Measurements from ENCODE around the gene JARID2.
"Not testable (repeated sequence)": the region's sequence is repeated elsewhere in the genome, so short reads cannot be mapped to it uniquely, and the experiment has no call there.

Gene JARID2

DNA sequence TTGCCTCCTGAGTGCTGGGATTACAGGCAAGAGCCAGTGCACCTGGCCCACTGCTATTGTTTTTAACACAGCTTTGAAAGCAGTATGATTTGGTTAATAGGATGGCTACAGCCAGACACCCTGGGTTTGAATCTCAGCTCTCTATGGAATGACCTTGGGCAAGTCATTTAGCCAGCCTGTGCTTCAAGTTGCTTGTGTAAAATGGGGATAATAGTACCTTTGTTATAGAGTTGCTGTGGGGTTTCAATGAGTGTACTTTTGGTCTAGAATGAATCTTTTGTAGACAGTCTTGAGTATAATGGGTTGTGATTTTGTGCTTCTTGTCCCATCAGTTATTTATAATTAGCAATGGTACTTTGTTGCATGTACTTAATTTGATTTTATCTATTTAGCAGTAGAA, 70.9 kb downstream of the JARID2 start:
- no peak for FAIRE-seq

DNA sequence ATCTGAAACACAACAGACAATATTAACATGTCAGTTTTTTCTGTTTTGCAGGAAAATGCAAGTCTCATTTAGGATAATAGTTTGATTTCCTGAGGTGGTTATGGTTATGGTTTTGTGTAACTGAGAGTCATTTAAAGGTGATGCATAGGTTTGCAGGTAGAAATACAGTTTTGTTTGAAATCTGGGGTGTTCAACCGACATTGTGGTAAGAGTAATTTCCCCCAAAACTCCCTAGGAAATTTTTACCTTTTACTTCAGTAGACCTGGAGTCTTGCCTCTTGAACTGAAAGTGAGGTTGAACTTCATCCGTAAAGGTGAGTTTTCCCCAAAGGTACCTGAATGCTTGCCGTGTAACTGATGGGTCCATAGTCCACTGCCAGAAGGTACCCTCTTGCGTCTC, 71.4 kb downstream of the JARID2 start:
- no peak for FAIRE-seq

GRCh38 chr6:15317934-15318902, 72.3 kb downstream of the JARID2 start:
- no peak for FAIRE-seq

DNA sequence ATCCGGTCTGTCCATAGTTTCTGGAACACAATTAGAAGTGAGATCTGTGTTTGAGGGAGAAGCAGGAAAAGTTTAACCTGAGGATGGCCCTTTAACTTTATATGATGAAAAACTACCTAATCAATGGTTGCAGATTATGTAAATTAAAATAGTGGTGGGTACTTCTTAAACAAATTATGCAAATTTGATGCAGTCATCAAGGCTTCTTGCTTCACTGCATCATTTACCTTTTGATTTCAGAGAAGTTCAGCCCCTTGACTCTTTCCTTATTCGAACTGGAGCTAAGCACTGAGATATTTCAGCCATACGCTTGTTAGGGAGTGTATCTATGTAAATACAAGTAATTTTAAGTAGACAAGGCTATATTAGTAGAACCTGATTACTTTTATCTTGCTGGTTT, 73.8 kb downstream of the JARID2 start:
- FAIRE-seq = no peak

- FAIRE-seq = no peak
Measured at GRCh38 chr6:15320693-15321092, 74.8 kb downstream of the JARID2 start.

- FAIRE-seq = no peak
Measured at GRCh38 chr6:15322184-15322583, 76.3 kb downstream of the JARID2 start.

- no peak for FAIRE-seq
Measured at GRCh38 chr6:15322781-15323536, 77.1 kb downstream of the JARID2 start.

DNA sequence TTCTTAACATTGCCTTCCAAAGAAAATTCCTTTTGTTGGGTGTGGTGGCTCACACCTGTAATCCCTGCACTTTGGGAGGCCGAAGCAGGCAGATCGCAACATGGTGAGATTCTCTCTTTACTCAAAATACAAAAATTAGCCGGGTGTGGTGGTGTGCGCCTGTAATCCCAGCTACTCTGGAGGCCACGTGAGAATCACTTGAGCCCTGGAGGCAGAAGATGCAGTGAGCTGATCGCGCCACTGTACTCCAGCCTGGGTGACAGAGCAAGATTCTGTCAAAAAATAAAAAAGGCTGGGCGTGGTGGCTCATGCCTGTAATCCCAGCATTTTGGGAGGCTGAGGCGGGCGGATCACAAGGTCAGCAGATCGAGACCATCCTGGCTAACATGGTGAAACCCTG, 77.7 kb downstream of the JARID2 start:
- not testable (repeated sequence) for FAIRE-seq

DNA sequence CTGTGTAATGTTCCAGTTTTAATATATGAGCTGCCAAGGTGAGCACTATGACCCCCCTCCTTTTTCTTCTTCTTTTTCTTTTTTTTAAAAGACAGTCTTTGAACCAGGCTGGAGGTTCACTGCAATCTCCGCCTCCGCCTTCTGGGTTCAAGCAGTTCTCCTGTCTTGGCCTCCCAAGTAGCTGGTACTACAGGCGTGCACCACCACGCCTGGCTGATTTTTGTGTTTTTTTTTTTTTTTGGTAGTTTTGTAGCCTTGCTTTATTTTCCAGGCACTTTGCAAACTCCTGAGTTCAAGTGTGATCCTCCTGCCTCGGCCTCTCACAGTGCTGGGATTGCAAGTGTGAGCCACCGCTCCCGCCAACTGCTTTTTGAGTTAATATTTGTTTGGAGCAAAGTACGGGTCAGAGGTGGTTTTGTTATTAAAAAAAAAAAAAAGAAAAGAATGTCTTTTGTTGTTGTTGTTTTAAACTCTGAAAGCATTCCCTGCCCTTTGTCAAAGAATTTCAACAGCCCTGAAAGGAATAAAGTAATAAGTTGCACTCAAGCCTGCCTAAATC, 78.6 kb downstream of the JARID2 start:
- no peak for FAIRE-seq

DNA sequence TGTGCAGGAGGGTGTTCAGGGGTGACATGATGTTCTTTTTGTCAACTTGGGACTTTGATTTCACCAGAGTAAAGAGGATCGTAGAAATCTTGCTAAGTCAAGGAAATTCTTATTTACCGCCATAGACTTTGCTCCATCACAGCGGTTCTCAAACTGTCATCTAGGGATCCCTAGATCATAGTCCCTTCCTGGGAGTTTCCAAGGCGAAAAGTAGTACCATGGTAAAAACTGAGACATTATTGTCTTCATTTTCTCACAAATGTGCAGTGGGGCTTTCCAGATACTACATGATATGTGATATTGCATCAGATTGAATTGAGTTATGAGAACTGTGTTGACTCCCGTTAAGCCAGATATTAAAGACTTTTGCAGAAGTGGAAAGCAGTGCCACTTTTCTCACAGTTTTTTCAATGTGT, 79.7 kb downstream of the JARID2 start:
- FAIRE-seq = no peak

DNA sequence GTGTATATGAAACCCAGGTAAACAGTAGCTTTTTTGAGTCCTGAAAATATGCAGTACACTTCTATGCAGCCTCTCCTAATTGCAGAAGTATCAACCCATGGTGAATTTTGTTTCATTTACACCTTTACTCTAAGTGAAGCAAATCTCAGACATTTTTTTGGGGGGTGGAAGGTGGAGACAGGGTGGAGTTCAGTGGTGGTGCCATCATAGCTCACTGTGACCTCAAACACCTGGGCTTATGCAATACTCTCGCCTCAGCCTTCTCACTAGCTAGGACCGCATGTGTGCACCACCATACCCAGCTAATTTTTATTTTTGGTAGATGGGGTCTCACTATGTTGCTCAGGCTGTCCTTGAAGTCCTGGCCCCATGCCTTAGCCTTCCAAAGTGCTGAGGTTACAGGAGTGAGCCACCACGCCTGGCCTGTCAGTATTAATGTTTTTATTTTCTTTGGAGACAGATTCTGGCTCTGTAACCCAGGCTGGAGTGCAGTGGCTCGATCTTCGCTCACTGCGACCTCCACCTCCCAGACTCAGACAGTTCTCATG, 80.3 kb downstream of the JARID2 start:
- no peak for FAIRE-seq

- no peak for FAIRE-seq
Measured at GRCh38 chr6:15327271-15327670, 81.4 kb downstream of the JARID2 start.

DNA sequence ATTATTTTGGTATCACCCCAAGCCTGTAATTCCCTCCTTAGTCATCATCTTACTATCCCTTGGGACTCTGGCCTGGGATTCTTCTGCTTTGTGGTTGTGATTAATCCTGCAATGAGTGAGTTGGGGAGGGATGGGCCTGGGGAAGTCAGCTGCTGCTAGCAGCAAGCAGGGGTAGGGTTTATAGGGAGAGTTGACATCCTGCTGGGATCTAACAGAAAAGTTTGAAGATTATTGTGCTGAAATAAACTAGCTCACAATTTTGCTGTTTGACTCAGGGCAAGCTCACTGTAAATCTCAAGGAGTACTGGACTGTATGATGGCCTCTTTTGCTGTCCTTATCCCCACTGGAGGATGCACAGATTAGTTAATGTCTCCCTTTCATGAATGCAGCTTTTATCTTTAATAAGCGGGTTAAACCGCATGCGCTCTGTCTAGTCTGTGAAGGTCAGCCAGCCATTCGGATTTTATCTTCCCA, 83.4 kb downstream of the JARID2 start:
- no peak for FAIRE-seq

- no peak for FAIRE-seq
Measured at GRCh38 chr6:15330174-15330944, 84.5 kb downstream of the JARID2 start.

GRCh38 chr6:15331143-15331542, 85.3 kb downstream of the JARID2 start:
- no peak for FAIRE-seq

- FAIRE-seq = no peak
Measured at GRCh38 chr6:15331629-15332251, 85.9 kb downstream of the JARID2 start.

GRCh38 chr6:15332446-15332845, 86.6 kb downstream of the JARID2 start:
- FAIRE-seq = no peak

DNA sequence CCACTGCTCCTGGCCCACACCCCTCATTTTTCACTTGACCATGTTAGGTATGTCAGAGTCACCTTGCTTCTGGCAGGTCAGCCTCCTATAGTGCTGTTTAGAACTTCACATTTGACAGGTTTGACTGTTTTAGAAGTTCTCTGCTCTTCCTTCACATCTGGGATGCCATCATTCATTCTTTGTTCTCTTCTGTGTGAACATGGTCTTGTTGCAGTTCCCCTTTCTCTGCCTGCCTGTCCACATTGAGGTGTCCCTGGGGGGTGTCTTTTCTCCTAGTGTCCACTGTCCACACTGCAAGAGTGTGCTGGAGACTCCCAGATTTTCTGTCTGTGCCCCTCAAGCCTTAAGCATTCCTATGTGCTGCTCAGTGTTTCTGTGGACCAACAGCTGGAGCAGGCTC, 89.5 kb downstream of the JARID2 start:
- no peak for FAIRE-seq

DNA sequence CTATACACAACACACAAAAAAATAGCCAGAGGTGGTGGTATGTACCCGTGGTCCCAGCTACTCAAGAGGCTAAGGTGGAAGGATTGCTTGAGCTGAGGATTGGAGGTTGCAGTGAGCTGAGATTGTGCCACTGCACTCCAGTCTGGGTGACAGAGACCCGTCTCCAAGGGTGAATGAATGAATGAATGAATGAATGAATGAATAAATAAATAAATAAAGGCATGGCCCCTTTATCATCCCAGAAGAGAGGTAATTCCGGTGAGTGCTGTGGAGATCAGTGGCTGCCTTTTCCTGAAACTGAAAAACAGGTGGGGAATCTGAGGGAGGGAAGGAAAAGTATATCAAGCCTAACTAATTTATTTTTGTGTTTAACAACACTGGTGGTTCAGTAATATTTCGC, 90.0 kb downstream of the JARID2 start:
- no peak for FAIRE-seq

- FAIRE-seq = no peak
Measured at GRCh38 chr6:15336900-15337560, 91.2 kb downstream of the JARID2 start.

DNA sequence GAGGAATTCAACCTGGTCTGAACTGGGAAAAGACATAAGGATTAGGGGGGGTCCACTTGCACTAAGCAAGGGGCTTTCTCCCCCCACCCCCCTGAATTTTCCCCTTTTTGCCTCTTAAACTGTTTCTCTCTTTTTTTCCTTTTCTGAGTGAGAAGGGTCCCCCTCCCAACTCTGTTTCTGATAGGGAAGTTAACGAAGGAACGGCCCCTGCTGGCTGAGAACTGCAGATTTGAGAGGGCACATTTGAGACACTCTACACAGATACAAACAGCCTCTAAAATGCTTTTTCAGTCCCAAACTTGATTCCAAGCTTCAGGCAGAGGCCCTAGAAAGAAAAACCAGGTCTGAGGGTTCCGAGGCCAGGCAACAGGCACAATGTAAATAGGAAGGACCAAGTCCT, 91.7 kb downstream of the JARID2 start:
- no peak for FAIRE-seq

Data from colon (tissue), 2 donors.